ENCODE data around the gene CLIP2. TPM values are rescaled to one million over a fixed set of nuclear protein-coding genes. Genes with fewer than 3 reads are reported as not detected.
"Not testable (repeated sequence)": the region's sequence is repeated elsewhere in the genome, so short reads cannot be mapped to it uniquely, and the experiment has no call there.

The CLIP2 gene
- total RNA-seq, 1 donor from 2014 or later = 32.6 TPM

- Mint-ChIP-seq H3K4me1 (ENCODE audit: low read depth) (peaks cover 9% of the 10 kb centered on the region), H3K27ac (ENCODE audit: unreplicated experiment) (no peak overlapping the region), H3K4me3 (ENCODE audit: unreplicated experiment) (no peak overlapping the region), H3K27me3 (ENCODE audit: low read depth) (no peaks in the 10 kb centered on the region), H3K9me3 (ENCODE audit: low read depth) (peaks cover 2% of the 10 kb centered on the region), H3K36me3 (ENCODE audit: low read depth) (peaks cover 11% of the 10 kb centered on the region)
- no peak for DNase-seq (ENCODE audit: low spot score)
- TF ChIP-seq, protein P1, sequence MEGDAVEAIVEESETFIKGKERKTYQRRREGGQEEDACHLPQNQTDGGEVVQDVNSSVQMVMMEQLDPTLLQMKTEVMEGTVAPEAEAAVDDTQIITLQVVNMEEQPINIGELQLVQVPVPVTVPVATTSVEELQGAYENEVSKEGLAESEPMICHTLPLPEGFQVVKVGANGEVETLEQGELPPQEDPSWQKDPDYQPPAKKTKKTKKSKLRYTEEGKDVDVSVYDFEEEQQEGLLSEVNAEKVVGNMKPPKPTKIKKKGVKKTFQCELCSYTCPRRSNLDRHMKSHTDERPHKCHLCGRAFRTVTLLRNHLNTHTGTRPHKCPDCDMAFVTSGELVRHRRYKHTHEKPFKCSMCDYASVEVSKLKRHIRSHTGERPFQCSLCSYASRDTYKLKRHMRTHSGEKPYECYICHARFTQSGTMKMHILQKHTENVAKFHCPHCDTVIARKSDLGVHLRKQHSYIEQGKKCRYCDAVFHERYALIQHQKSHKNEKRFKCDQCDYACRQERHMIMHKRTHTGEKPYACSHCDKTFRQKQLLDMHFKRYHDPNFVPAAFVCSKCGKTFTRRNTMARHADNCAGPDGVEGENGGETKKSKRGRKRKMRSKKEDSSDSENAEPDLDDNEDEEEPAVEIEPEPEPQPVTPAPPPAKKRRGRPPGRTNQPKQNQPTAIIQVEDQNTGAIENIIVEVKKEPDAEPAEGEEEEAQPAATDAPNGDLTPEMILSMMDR (IDR thresholded peaks at IDR 0.05) = no peak
Measured at GRCh38 chr7:74350751-74351150, 61.5 kb downstream of the CLIP2 start.

- Mint-ChIP-seq H3K4me1 (ENCODE audit: low read depth) (peaks cover 9% of the 10 kb centered on the region), H3K27ac (ENCODE audit: unreplicated experiment) (no peak overlapping the region), H3K27me3 (ENCODE audit: low read depth) (no peaks in the 10 kb centered on the region), H3K9me3 (ENCODE audit: low read depth) (peaks cover 4% of the 10 kb centered on the region), H3K36me3 (ENCODE audit: low read depth) (peaks cover 19% of the 10 kb centered on the region), H3K4me3 (ENCODE audit: unreplicated experiment) (no peak overlapping the region)
- no peak for DNase-seq (ENCODE audit: low spot score)
- TF ChIP-seq, protein P1 (IDR thresholded peaks at IDR 0.05) = no peak
Measured at GRCh38 chr7:74351836-74352235, 62.6 kb downstream of the CLIP2 start.

DNA sequence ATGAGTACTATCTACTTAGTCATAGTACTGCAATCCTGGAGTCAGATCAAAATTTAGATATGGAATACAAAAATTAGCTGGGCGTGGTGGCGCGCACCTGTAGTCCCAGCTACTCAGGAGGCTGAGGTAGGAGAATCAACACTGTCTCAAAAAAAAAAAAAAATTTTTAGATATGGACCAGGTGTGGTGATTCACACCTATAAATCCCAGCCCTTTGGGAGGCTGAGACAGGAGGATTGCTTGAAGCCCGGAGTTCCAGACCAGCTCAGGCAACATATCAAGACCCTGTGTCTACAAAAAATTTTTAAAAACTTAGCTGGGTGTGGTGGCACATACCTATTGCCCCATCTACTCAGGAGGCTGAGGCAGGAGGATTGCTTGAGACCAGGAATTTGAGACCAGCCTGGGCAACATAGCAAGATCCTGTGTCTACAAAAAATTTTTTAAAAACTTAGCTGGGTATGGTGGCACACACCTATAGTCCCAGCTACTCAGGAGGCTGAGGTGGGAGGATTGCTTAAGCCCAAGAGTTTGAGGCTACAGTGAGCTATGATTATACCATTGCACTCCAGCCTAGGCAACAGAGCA lies 63.4 kb downstream of the CLIP2 start:
- H3K27me3 Mint-ChIP-seq (ENCODE audit: low read depth); H3K4me3 Mint-ChIP-seq (ENCODE audit: unreplicated experiment); H3K27ac Mint-ChIP-seq (ENCODE audit: unreplicated experiment); H3K4me1 Mint-ChIP-seq (ENCODE audit: low read depth); H3K9me3 Mint-ChIP-seq (ENCODE audit: low read depth); DNase-seq (ENCODE audit: low spot score): not testable (repeated sequence)
- peaks cover 23% of the 10 kb centered on the region for H3K36me3 Mint-ChIP-seq (ENCODE audit: low read depth)

DNA sequence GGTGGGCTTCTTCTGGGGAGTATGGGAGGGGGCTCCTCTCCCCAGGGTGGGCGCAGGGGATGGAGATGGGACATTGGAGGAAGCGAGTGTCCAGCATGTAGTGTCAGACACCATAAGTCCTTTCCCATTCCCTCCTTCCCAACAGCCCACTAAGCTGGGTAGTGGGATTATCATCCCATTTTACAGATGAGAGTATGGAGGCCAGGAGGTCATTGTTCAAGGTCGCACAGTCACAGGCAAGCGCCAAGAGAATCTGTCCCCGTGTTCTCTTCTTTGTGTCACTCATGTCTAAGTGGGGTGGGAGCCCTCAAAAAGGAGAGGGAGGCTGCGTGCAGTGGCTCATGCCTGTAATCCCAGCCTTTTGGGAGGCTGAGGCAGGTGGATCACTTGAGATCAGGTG lies 64.8 kb downstream of the CLIP2 start:
- Mint-ChIP-seq H3K4me3 (ENCODE audit: unreplicated experiment) (no peak overlapping the region), H3K9me3 (ENCODE audit: low read depth) (peaks cover 4% of the 10 kb centered on the region), H3K36me3 (ENCODE audit: low read depth) (peaks cover 23% of the 10 kb centered on the region), H3K4me1 (ENCODE audit: low read depth) (peaks cover 7% of the 10 kb centered on the region), H3K27me3 (ENCODE audit: low read depth) (no peaks in the 10 kb centered on the region), H3K27ac (ENCODE audit: unreplicated experiment) (no peak overlapping the region)
- no peak for DNase-seq (ENCODE audit: low spot score)
- TF ChIP-seq, protein P1 (IDR thresholded peaks at IDR 0.05) = no peak

DNA sequence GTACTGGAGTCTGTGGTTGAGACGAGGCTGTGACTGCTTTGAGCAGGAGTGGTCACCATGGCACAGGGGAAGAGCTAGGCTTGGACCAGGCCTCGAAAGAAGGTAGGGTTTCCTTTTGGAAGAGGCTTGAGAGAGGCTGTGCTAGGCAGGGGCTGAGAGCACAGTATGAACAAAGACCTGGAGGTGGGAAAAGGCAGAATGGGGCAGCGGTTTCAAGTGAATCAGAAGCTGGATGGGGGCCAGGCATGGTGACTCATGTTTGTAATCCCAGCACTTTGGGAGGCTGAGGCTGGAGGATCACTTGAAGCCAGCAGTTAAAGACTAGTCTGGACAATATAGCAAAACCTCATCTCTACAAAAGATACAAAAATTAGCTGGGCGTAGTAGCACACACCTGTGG lies 65.9 kb downstream of the CLIP2 start:
- H3K4me3 Mint-ChIP-seq (ENCODE audit: unreplicated experiment) = no peak overlapping the region
- DNase-seq (ENCODE audit: low spot score) = no peak

More for the DNA sequence above, 65.9 kb downstream of the CLIP2 start:
- Mint-ChIP-seq H3K27me3 (ENCODE audit: low read depth) (no peaks in the 10 kb centered on the region), H3K4me1 (ENCODE audit: low read depth) (peaks cover 7% of the 10 kb centered on the region), H3K27ac (ENCODE audit: unreplicated experiment) (peak overlapping the region; percentile 87), H3K36me3 (ENCODE audit: low read depth) (peaks cover 23% of the 10 kb centered on the region), H3K9me3 (ENCODE audit: low read depth) (peaks cover 4% of the 10 kb centered on the region)
- TF ChIP-seq, protein P1 (IDR thresholded peaks at IDR 0.05) = no peak

Data from chondrocyte (in vitro differentiated cells).